ENCODE results near the gene PPP1R10.

The PPP1R10 gene

DNA sequence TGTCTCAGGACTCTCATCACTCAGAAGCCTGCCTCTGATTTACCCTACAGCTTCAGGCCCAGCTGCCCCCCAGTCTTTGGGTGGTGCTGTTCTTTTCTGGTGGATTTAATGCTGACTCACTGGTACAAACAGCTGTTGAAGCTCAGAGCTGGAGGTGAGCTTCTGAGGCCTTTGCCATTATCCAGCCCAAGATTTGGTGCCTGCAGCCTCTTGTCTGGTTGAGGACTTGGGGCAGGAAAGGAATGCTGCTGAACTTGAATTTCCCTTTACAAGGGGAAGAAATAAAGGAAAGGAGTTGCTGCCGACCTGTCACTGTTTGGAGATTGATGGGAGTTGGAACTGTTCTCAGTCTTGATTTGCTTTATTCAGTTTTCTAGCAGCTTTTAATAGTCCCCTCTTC is 26.0 kb downstream of the PPP1R10 start:
- no peak for FAIRE-seq
- TF ChIP-seq TAF1 (IDR thresholded peaks at IDR 0.05; ENCODE audit: borderline replicate concordance, low read depth, low read length) (no peak), POLR2AphosphoS5 (IDR thresholded peaks at IDR 0.05; ENCODE audit: low read depth, low read length) (no peak), POLR2A (IDR thresholded peaks at IDR 0.05; ENCODE audit: low read depth, low read length) (no peak)
- DNase-seq (ENCODE audit: insufficient read length) = no peak

DNA sequence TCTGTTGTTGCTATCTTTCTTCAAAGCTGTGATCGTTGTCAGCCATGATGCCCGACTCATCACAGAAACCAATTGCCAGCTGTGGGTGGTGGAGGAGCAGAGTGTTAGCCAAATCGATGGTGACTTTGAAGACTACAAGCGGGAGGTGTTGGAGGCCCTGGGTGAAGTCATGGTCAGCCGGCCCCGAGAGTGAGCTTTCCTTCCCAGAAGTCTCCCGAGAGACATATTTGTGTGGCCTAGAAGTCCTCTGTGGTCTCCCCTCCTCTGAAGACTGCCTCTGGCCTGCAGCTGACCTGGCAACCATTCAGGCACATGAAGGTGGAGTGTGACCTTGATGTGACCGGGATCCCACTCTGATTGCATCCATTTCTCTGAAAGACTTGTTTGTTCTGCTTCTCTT is 26.5 kb downstream of the PPP1R10 start:
- TF ChIP-seq TAF1 (IDR thresholded peaks at IDR 0.05; ENCODE audit: borderline replicate concordance, low read depth, low read length) (no peak), POLR2A (IDR thresholded peaks at IDR 0.05; ENCODE audit: low read depth, low read length) (0 out of 2 replicates have a peak, but pooled peaks have one; percentile 6)
- DNase-seq (ENCODE audit: insufficient read length) (no peak), FAIRE-seq (no peak)

DNA sequence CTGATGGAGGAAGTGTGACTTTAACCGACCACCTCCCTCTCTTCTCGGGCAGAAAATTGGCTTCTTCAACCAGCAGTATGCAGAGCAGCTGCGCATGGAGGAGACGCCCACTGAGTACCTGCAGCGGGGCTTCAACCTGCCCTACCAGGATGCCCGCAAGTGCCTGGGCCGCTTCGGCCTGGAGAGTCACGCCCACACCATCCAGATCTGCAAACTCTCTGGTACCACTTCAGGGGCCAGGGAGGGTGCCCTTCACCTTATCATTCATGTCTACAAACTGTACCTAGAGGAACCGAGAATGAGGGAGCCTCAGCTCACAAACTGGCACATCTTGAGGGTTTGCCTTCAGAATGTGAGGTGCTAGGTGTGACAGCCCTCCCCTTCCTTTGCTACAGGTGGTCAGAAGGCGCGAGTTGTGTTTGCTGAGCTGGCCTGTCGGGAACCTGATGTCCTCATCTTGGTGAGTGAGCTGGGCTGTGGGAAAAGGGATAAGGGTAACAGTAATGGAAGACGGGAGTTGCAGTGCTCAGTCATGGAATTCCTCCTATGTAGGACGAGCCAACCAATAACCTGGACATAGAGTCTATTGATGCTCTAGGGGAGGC is 27.2 kb downstream of the PPP1R10 start:
- FAIRE-seq = no peak
- TF ChIP-seq POLR2A (IDR thresholded peaks at IDR 0.05; ENCODE audit: low read depth, low read length) (no peak), POLR2AphosphoS5 (IDR thresholded peaks at IDR 0.05; ENCODE audit: low read depth, low read length) (0 out of 2 replicates have a peak, but pooled peaks have one; percentile 56)

GRCh38 chr6:30583921-30584320 is 33.1 kb downstream of the PPP1R10 start:
- FAIRE-seq (no peak), DNase-seq (ENCODE audit: insufficient read length) (no peak)
- TF ChIP-seq POLR2A (IDR thresholded peaks at IDR 0.05; ENCODE audit: low read depth, low read length) (no peak), POLR2AphosphoS5 (IDR thresholded peaks at IDR 0.05; ENCODE audit: low read depth, low read length) (no peak), TAF1 (IDR thresholded peaks at IDR 0.05; ENCODE audit: borderline replicate concordance, low read depth, low read length) (no peak)

More for the DNA sequence above, 27.2 kb downstream of the PPP1R10 start:
- no peak for DNase-seq (ENCODE audit: insufficient read length)

- TF ChIP-seq TAF1 (IDR thresholded peaks at IDR 0.05; ENCODE audit: borderline replicate concordance, low read depth, low read length) (no peak), POLR2AphosphoS5 (IDR thresholded peaks at IDR 0.05; ENCODE audit: low read depth, low read length) (no peak), POLR2A (IDR thresholded peaks at IDR 0.05; ENCODE audit: low read depth, low read length) (no peak)
- no peak for FAIRE-seq
- no peak for DNase-seq (ENCODE audit: insufficient read length)
Measured at GRCh38 chr6:30578051-30578450, 39.0 kb downstream of the PPP1R10 start.

DNA sequence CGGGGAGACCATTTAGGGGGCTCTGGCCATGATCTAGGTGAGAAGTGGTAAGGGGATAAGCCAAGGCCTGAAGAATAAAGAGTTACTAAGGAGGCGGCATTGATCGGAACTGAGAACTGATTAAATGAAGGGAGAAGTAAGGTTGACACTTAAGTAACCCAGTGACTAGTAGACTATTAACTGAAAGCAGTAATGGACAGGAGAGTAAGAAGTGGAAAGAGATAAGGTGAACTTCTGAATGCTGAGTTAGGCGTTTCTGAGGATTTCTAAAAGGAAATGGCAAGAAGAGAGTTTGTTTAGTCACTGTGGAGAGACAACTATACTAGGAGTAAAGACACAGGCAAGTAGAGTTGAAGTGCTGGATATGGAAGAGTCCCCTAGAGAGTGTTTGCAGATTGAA is 43.9 kb downstream of the PPP1R10 start:
- no peak for TF ChIP-seq TAF1 (IDR thresholded peaks at IDR 0.05; ENCODE audit: borderline replicate concordance, low read depth, low read length)
- TF ChIP-seq POLR2A (IDR thresholded peaks at IDR 0.05; ENCODE audit: low read depth, low read length) = no peak
- no peak for TF ChIP-seq POLR2AphosphoS5 (IDR thresholded peaks at IDR 0.05; ENCODE audit: low read depth, low read length)
- DNase-seq (ENCODE audit: insufficient read length) = no peak
- no peak for FAIRE-seq

GRCh38 chr6:30572148-30572547 is 44.9 kb downstream of the PPP1R10 start:
- DNase-seq (ENCODE audit: insufficient read length) (no peak), FAIRE-seq (peak; percentile 33)
- TF ChIP-seq TAF1 (IDR thresholded peaks at IDR 0.05; ENCODE audit: borderline replicate concordance, low read depth, low read length) (no peak), POLR2A (IDR thresholded peaks at IDR 0.05; ENCODE audit: low read depth, low read length) (no peak), POLR2AphosphoS5 (IDR thresholded peaks at IDR 0.05; ENCODE audit: low read depth, low read length) (no peak)

DNA sequence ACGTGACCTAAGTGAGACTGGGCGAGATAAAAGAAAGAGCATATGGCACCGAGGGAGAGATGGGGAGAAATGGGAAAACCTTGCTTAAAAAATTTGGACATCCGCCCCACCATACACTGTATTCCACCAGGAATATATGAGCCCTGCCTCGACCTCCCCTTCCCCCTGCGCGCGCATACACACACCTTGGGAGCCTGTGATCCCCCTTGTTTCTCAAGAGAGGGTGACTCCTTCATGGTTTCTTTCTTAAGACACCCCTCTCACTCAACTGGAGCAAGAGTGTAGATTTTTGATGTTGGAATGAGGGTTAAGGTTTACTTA is 45.3 kb downstream of the PPP1R10 start:
- TF ChIP-seq POLR2AphosphoS5 (IDR thresholded peaks at IDR 0.05; ENCODE audit: low read depth, low read length) (no peak), TAF1 (IDR thresholded peaks at IDR 0.05; ENCODE audit: borderline replicate concordance, low read depth, low read length) (no peak), POLR2A (IDR thresholded peaks at IDR 0.05; ENCODE audit: low read depth, low read length) (no peak)
- FAIRE-seq = no peak

GRCh38 chr6:30571075-30571761 is 45.8 kb downstream of the PPP1R10 start, which contains the start of gene ABCF1:
ABCF1 (plus strand) TSS chr6:30571442; CDS start chr6:30571488, 46 bp downstream.
- peak; percentile 98 for FAIRE-seq
- DNase-seq (ENCODE audit: insufficient read length) = peak; percentile 94
- TF ChIP-seq TAF1 (IDR thresholded peaks at IDR 0.05; ENCODE audit: borderline replicate concordance, low read depth, low read length) = peak; percentile 82; the same call in 1 of the 2 replicates
- TF ChIP-seq POLR2A (IDR thresholded peaks at IDR 0.05; ENCODE audit: low read depth, low read length) = peak; percentile 97
- peak; percentile 94 for TF ChIP-seq POLR2AphosphoS5 (IDR thresholded peaks at IDR 0.05; ENCODE audit: low read depth, low read length)

More for the DNA sequence above, 45.3 kb downstream of the PPP1R10 start:
- DNase-seq (ENCODE audit: insufficient read length) = no peak

- TF ChIP-seq TAF1 (IDR thresholded peaks at IDR 0.05; ENCODE audit: borderline replicate concordance, low read depth, low read length) (no peak), POLR2A (IDR thresholded peaks at IDR 0.05; ENCODE audit: low read depth, low read length) (no peak), POLR2AphosphoS5 (IDR thresholded peaks at IDR 0.05; ENCODE audit: low read depth, low read length) (no peak)
- no peak for FAIRE-seq
- DNase-seq (ENCODE audit: insufficient read length) = peak; percentile 23
Measured at GRCh38 chr6:30570740-30571074, 46.3 kb downstream of the PPP1R10 start.

- FAIRE-seq (peak; percentile 9), DNase-seq (ENCODE audit: insufficient read length) (no peak)
- no peak for TF ChIP-seq POLR2A (IDR thresholded peaks at IDR 0.05; ENCODE audit: low read depth, low read length)
- no peak for TF ChIP-seq POLR2AphosphoS5 (IDR thresholded peaks at IDR 0.05; ENCODE audit: low read depth, low read length)
- no peak for TF ChIP-seq TAF1 (IDR thresholded peaks at IDR 0.05; ENCODE audit: borderline replicate concordance, low read depth, low read length)
Measured at GRCh38 chr6:30570263-30570662, 46.8 kb downstream of the PPP1R10 start.

GRCh38 chr6:30568245-30568644 is 48.8 kb downstream of the PPP1R10 start:
- no peak for FAIRE-seq
- no peak for DNase-seq (ENCODE audit: insufficient read length)
- TF ChIP-seq TAF1 (IDR thresholded peaks at IDR 0.05; ENCODE audit: borderline replicate concordance, low read depth, low read length) (no peak), POLR2A (IDR thresholded peaks at IDR 0.05; ENCODE audit: low read depth, low read length) (no peak), POLR2AphosphoS5 (IDR thresholded peaks at IDR 0.05; ENCODE audit: low read depth, low read length) (no peak)
